K562 (cell line): ENCODE data around the gene RABL3. TPM values are rescaled to one million over a fixed set of nuclear protein-coding genes. Genes with fewer than 3 reads are reported as not detected.

Experiments
- ADNP ChIP-seq: fragments of 200-800 bp; sonication (Bioruptor generic); IDR thresholded peaks from 2 replicates; pipeline ENCODE4 v1.6.1; 2016; ENCODE audit warnings: missing genetic modification characterization, missing compliant biosample characterization
- BMI1 ChIP-seq: fragments of 150-350 bp; IDR thresholded peaks from 2 replicates; pipeline ENCODE4 v1.6.1; 2014; ENCODE audit warnings: low read length
- CHD4 ChIP-seq: fragments of 200-600 bp; sonication (generic); IDR thresholded peaks from 3 replicates; pipeline ENCODE4 v1.6.1; 2012; ENCODE audit warnings: low read depth, mild to moderate bottlenecking, mixed read lengths, low read length, inconsistent platforms; ENCODE audit not compliant: insufficient read depth, insufficient replicate concordance, poor library complexity, severe bottlenecking
- FIP1L1 ChIP-seq: fragments of 200-400 bp; formaldehyde crosslinking; IDR thresholded peaks from 2 replicates; pipeline ENCODE4 v1.6.1; 2018; ENCODE audit warnings: mild to moderate bottlenecking, low read depth, low read length; ENCODE audit not compliant: poor library complexity, severe bottlenecking
- FOXJ2 ChIP-seq: fragments of 200-800 bp; sonication (Bioruptor generic); IDR thresholded peaks from 2 replicates; pipeline ENCODE4 v1.6.1; 2016; ENCODE audit warnings: missing genetic modification characterization, missing compliant biosample characterization
- FOXK2 ChIP-seq, 2 experiments: fragments of 450-650 bp; IDR thresholded peaks in 1 of 2; conservative IDR thresholded peaks in 1 of 2; 2 replicates each; pipeline ENCODE4 v1.6.1; 2016; ENCODE audit warnings: low read depth in 2 of 2, mild to moderate bottlenecking in 1 of 2
- GTF2F1 ChIP-seq: IDR thresholded peaks from 2 replicates; pipeline ENCODE4 v1.6.1; 2011; ENCODE audit warnings: low read depth, low read length, improper control_type of control experiment
- KDM1A ChIP-seq, 2 experiments: fragments of 450-650 bp; IDR thresholded peaks; 2 replicates each; pipeline ENCODE4 v1.6.1; 2016; ENCODE audit warnings: mild to moderate bottlenecking in 2 of 2
- NFRKB ChIP-seq: fragments of 450-650 bp; IDR thresholded peaks from 2 replicates; pipeline ENCODE4 v1.6.1; 2016; ENCODE audit warnings: low read depth
- NR2C2 ChIP-seq, 2 experiments: fragments of 200-800 bp in 1 of 2; sonication (Bioruptor generic) in 1 of 2; sonication (generic) in 1 of 2; formaldehyde crosslinking in 1 of 2; IDR thresholded peaks; 2 replicates each; pipeline versions ENCODE4 v1.6.1 to v1.8.0; 2016 to 2022; ENCODE audit warnings: mild to moderate bottlenecking in 1 of 2, missing compliant biosample characterization in 1 of 2, missing genetic modification characterization in 1 of 2, missing genetic modification reagents in 1 of 2
- OTX1 ChIP-seq: fragments of 450-650 bp; formaldehyde crosslinking; IDR thresholded peaks from 2 replicates; pipeline ENCODE4 v1.4.0; 2022; ENCODE audit warnings: mild to moderate bottlenecking
- POLR2A ChIP-seq: fragments of 450-650 bp; conservative IDR thresholded peaks from 2 replicates; pipeline ENCODE4 v1.6.1; 2016
- SAFB2 ChIP-seq: fragments of 200-400 bp; formaldehyde crosslinking; IDR thresholded peaks from 2 replicates; pipeline ENCODE4 v1.6.1; 2018; ENCODE audit warnings: borderline replicate concordance, low read length, low read depth, moderate library complexity; ENCODE audit not compliant: severe bottlenecking
- TRIM28 ChIP-seq: fragments of 450-650 bp; IDR thresholded peaks from 2 replicates; pipeline ENCODE4 v1.6.1; 2017
- ZBTB49 ChIP-seq: sonication (generic); formaldehyde crosslinking; IDR thresholded peaks from 2 replicates; pipeline ENCODE4 v1.8.0; 2022; ENCODE audit warnings: missing genetic modification reagents, mild to moderate bottlenecking, borderline replicate concordance
- ZNF146 ChIP-seq: IDR thresholded peaks from one replicate; pipeline ENCODE4 v1.6.1; 2018; ENCODE audit warnings: missing compliant biosample characterization; ENCODE audit not compliant: unreplicated experiment
- ZNF586 ChIP-seq: fragments of 450-650 bp; formaldehyde crosslinking; conservative IDR thresholded peaks from 2 replicates; pipeline ENCODE4 v1.4.0; 2020; ENCODE audit warnings: mild to moderate bottlenecking, moderate library complexity
- polyA plus RNA-seq, 8 experiments: library from polyadenylated mRNA; depleted of rRNA in 4 of 8; stranded (reverse) in 5 of 8; unstranded in 3 of 8; fragments of >200 nt; fragmentation: Nextera tagmentation in 2 of 8; fragmentation: Illumina TruSeq in 1 of 8; extraction: Ambion mirVana in 2 of 8; extraction: Trizol in 1 of 8; gene quantifications; 2 replicates each; pipeline versions ENCODE4 v1.2.1 to v1.2.3, GENCODE V29; 2011 to 2014; ENCODE audit warnings: inconsistent platforms in 1 of 8, missing spikeins in 1 of 8
- total RNA-seq, 7 experiments: library from RNA; depleted of rRNA in 6 of 7; stranded (reverse); fragments of >200 nt in 6 of 7; fragmentation: Illumina TruSeq in 2 of 7; extraction: Trizol in 2 of 7; gene quantifications; 2 replicates each; pipeline versions ENCODE4 v1.2.1 to v1.2.3, GENCODE V29; 2011 to 2021; ENCODE audit warnings: low replicate concordance in 1 of 7
- TF ChIP-seq, protein P1 (sequence below): fragments of 200-800 bp; sonication (Bioruptor generic); IDR thresholded peaks from 2 replicates; pipeline ENCODE4 v1.6.1; 2017; ENCODE audit warnings: missing genetic modification characterization, missing compliant biosample characterization
- TF ChIP-seq, protein P2 (sequence below): fragments of 250-450 bp; sonication (Bioruptor Pico); IDR thresholded peaks from 2 replicates; pipeline ENCODE4 v1.8.0; 2021; ENCODE audit warnings: borderline replicate concordance, mild to moderate bottlenecking, moderate library complexity; ENCODE audit not compliant: poor library complexity, severe bottlenecking
- TF ChIP-seq, protein P3 (sequence below): IDR thresholded peaks from 2 replicates; pipeline ENCODE4 v1.6.1; 2016; ENCODE audit warnings: missing genetic modification characterization, missing compliant biosample characterization

The RABL3 gene
- total and polyA plus RNA-seq, 9 of the 15 experiments (the other 6 are each of a cell fraction or from before 2014, with no cell fraction given): 6.5 to 30.7 (median 12.3) TPM

DNA sequence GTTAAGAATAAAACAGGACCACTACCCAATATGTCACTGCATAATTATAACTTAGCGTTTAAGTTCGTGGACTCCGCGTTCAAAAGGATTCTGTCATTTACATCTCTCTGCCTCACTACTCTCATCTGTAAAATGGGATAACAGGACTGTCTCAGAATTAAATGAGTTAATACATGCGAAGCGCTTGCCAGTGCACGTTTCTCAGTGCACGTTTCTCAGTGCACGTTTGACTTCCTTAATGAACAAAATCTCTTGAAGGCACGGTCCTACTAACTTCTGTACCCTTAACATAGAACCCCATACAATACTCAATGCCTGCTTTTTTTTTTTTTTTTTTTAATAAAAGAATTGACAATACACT is 499 bp downstream of the RABL3 start (continued):
- TF ChIP-seq, protein P1, sequence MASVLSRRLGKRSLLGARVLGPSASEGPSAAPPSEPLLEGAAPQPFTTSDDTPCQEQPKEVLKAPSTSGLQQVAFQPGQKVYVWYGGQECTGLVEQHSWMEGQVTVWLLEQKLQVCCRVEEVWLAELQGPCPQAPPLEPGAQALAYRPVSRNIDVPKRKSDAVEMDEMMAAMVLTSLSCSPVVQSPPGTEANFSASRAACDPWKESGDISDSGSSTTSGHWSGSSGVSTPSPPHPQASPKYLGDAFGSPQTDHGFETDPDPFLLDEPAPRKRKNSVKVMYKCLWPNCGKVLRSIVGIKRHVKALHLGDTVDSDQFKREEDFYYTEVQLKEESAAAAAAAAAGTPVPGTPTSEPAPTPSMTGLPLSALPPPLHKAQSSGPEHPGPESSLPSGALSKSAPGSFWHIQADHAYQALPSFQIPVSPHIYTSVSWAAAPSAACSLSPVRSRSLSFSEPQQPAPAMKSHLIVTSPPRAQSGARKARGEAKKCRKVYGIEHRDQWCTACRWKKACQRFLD (CRISPR knock-in tag): 0 out of 2 replicates have a peak, but pooled peaks have one; percentile 46
- no peak for TF ChIP-seq BMI1
- TF ChIP-seq FOXJ2 (tag): 0 out of 2 replicates have a peak, but pooled peaks have one; percentile 36
- TF ChIP-seq GTF2F1: no peak
- TF ChIP-seq, protein P2, sequence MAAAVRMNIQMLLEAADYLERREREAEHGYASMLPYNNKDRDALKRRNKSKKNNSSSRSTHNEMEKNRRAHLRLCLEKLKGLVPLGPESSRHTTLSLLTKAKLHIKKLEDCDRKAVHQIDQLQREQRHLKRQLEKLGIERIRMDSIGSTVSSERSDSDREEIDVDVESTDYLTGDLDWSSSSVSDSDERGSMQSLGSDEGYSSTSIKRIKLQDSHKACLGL (CRISPR knock-in tag): no peak
- TF ChIP-seq CHD4: peak; percentile 44
- no peak for TF ChIP-seq NFRKB
- TF ChIP-seq, protein P3, sequence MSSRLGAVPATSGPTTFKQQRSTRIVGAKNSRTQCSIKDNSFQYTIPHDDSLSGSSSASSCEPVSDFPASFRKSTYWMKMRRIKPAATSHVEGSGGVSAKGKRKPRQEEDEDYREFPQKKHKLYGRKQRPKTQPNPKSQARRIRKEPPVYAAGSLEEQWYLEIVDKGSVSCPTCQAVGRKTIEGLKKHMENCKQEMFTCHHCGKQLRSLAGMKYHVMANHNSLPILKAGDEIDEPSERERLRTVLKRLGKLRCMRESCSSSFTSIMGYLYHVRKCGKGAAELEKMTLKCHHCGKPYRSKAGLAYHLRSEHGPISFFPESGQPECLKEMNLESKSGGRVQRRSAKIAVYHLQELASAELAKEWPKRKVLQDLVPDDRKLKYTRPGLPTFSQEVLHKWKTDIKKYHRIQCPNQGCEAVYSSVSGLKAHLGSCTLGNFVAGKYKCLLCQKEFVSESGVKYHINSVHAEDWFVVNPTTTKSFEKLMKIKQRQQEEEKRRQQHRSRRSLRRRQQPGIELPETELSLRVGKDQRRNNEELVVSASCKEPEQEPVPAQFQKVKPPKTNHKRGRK (tag): no peak
- no peak for TF ChIP-seq ZNF586 (CRISPR knock-in tag)
- no peak for TF ChIP-seq SAFB2
- TF ChIP-seq ZBTB49: no peak
- TF ChIP-seq POLR2A: no peak
- peak; percentile 75; the same call in 1 of the 2 replicates for TF ChIP-seq ADNP
- no peak for TF ChIP-seq OTX1 (CRISPR knock-in tag)
- peak; percentile 36 to 79; a peak in 3 of 4 replicates for TF ChIP-seq KDM1A (IDR thresholded peaks at IDR 0.05)
- no peak for TF ChIP-seq ZNF146 (CRISPR knock-in tag)
- TF ChIP-seq NR2C2 (CRISPR knock-in tag; IDR thresholded peaks at IDR 0.05): no peak
- TF ChIP-seq NR2C2 (tag; IDR thresholded peaks at IDR 0.05): no peak
- no peak for TF ChIP-seq TRIM28
- TF ChIP-seq FOXK2 (conservative IDR thresholded peaks at IDR 0.05 in 1 of 2, IDR thresholded peaks at IDR 0.05 in 1 of 2; ENCODE audit: low read depth in 2 of 2): no peak
- TF ChIP-seq FIP1L1: no peak
